HG03558 (cell line): ENCODE measurements around the gene DTNBP1.
A peak's percentile ranks its signal among the peaks of the same experiment; 100 is the strongest.

Experiments
- ATAC-seq: cut with Tn5 transposase; IDR thresholded peaks from one replicate; pipeline ENCODE4 v1.9.1; 2021; ENCODE audit warnings: moderate number of reproducible peaks; ENCODE audit not compliant: unreplicated experiment; ENCODE audit errors: extremely low read depth

DTNBP1 gene

DNA sequence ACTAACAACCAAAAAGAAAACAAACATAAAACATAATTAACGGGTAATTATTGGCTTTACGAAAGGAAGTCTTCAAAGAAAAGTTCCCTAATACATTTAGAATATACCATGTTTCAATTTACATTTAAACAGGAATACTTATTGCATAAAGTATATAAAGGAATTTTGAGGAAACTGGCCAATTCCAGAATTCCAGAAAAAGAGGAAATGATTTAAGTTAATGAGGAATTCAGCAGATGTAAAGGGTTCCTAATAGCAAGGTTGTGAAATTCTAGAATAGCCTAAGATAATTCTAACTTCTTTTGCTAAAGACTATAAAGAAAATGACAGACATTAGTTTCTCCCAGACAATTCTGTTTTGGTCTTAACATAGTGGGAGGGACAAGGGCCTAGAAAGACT, 35.0 kb downstream of the DTNBP1 start:
- no peak for ATAC-seq

DNA sequence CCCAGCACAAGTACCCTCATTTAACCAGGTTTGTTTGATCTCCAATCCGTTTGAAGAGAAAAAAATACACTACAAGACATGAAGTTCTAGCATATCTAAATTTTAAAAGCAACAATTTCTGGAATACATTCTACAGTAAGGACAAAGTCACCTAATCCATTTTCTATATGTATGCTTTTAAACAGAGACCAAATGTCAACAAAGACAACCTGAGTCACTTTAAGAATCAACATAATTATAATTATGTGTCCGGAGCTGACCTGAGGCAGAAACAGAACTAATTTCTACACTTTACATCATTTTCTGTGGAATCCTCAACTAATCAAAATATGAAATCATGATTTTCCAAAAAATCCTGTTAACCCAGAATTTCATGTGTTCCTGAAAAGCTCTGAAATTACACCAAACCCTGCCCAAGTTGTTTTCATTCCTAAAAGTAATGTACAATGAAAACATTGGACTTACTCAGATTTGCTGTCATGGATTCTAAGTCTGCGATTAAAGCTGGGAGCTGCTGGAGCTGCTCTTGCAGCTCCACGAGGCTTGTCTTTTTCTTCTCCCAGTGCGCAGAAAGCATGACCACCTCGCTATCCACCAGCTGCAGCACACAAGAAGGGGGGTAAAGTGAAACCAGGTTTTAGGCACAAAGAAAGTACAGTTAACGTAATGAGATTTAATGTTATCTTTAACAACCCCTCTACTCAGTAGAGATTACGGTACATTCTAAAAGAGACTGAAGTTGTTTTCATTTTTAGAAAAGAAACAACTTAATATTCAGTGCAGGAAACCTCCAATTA, 35.8 kb downstream of the DTNBP1 start:
- ATAC-seq: no peak

DNA sequence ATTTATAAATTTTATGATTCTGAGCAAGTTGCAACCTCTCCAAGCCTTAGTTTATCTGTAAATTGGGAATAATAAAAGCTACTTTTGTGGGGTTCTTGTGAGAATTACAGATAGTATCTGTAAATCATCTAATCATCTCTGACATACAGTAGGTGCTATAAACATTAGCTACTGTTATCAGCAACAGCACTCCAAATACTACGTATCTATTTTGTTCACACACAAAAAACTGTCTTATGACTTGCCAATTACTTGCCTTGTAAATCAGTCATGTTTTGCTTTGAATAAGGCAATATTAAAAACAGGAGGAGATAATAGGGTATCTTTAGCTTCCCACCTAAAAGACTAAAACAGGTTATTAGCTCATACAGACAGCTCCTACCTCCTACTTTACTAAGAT, 36.7 kb downstream of the DTNBP1 start:
- no peak for ATAC-seq

DNA sequence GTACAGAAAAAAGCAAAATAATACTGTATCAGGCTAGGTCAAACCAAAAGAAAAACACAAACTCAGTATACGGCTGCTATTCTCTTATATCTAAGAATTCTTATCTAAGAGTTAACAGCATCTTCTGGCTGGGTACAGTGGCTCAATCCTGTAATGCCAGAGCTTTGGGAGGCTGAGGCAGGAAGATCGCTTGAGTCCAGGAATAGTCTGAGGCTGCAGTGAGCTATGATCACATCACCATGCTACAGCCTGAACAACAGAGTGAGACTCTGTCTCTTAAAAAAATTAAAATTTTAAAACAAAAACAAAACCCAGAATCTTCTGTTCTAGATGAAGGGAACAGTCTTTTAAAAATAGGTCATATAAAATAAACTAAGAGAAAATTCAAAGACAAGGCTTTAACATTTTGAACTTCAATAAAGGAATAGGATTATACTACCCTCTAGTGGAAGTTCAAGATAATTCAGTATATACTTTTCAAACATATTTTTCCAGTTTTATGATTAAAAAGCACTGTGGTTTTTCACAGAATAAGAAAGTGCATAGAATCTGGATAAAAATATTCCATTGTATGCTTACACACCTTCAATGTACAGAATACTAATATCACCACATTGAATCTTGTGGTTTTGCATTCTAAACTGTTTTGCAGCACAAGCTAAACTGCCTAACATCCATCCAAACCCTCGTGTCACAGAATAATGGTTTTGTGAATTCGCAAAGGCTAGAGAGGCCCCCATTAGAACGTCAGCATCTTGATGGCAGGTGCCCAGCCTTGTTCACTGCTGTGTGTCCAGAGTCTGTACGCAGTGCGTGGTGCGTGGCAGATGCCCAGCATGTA, 39.3 kb downstream of the DTNBP1 start:
- ATAC-seq: no peak

DNA sequence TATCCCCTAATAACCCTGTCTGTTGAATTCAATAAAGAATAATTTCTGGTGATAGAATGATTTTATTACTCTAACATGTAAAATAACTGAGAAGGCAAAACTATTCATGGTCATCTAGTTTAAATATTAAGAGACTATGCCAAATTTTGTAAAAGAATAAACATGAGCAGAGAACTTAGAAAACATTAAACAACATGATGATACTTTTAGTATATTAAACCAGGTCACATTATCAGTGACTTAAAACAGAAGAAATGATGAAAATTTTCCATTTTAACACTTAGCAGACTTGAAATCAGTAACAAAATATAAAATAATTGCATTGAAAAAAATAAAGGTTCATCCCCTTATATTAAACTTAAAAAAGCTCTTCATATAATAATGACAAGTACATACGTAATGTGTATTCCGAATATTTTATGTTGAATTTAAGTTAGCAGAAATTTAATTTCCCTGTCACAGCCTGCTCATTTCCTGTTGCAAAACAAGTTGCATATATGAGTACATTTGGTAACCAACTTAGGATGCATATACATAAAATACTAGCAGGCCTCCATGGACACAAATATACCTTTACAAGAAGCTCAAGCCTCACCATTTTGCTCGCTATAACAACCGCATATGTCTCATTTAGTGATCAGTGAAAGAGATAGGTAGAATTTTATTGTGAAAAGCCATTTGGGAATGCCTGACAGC, 40.6 kb downstream of the DTNBP1 start:
- no peak for ATAC-seq

DNA sequence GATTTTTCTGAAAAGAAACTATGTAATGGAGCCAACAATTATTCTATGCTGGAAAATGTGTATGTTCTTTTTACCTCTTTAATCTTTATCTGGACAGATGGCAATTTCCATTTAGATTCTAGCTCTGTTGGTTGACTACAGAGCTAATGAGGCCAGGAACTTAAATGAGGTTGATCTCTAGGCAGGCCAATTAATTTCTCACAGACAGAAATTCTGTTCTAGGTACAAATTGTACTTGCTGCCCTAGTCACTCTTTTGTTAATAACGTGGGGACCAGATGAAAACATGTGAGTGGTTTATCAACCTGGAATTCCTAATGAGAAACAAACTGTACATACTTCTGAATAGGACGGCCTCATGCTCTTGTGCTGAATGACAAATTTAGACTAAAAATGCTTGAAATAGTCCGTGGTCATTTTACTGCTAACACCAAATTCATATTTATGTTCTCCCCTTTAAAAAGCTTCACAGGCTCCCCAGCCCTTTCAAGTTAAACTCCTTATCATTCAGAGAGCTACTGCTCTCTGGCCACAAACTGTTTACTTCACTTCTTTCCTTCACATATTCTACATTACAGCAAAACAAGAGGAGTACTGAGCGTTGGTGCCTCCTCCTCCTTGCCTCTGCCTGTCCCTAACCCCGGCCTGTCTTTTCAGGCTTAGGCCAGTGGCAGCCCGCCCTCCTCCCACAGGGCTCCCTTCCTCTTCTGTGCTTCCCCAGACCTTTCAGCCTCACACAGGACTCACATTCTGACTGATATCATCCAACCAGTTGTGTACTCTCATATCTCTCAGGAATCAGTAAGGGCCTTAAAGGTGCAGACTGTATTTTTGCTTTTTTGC, 41.4 kb downstream of the DTNBP1 start:
- peak; percentile 76 for ATAC-seq

DNA sequence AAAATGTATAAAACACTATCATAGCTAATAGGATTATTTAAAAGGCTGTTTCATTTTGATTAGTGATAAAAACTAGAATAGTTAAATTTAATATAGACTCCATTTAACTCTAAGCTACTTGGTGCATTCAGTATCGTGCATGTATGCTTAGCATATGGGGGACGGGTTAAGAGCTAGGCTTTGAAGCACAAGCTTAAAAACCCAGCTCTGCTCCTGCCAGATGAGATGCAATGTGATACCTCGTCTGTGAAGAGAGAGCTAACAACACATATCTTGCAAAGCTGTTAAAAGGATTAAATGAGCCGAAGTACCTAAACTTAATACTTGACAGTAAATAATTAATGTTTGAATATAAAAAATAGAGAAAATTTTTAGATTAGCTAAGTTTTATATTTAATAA, 42.2 kb downstream of the DTNBP1 start:
- ATAC-seq: no peak

DNA sequence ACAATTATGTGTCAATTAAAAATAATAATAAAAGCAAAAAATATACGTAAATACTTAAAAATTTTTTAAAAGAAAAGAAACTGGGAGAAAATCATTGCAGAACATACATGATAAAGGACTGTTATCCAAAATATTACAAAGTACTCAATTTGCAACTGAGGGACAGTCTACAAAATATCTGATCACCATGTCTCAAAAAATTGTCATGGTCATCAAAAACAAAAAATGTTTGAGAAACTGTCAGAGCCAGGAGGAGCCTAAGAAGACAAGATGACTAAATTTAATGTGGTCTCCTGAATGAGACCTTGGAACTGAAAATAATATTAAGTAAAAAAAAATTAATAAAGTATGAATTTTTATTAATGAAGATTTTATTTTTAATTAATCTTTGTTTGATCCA, 43.5 kb downstream of the DTNBP1 start:
- ATAC-seq: no peak

DNA sequence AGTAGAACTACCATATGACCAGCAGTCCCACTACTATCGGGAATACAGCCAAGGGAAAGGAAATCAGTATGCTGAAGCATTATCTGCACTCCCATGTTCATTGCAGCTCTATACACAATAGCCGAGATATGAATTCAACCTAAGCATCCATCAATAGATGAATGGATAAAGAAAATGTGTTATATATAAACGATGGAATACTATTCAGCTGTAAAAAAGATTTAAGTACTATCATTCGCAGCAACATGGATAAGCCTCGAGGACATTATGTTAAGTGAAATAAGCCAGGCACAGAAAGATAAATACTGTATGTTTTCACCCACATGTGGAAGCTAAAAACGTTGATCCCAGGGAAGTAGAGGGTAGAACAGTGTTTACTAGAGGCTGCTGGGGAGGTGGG, 44.1 kb downstream of the DTNBP1 start:
- no peak for ATAC-seq

DNA sequence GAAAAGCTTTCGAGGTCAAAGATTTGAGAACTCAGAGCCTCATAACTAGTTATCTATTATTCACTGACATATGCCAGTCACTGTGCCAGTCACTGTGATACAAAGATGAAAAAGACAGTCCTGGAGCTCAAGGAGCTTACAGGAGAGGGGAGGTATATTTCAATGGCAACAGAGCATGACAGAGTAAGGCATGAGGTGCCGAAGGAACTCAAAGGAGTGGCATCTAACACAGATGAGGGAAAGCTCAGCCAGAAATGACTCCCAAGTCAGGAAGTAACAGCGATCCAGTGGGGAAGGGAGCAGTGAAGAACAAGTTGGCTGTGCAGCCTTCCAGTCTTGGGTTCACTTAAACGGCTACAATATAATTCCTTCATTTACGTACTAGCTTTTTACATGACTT, 46.6 kb downstream of the DTNBP1 start:
- ATAC-seq: no peak

DNA sequence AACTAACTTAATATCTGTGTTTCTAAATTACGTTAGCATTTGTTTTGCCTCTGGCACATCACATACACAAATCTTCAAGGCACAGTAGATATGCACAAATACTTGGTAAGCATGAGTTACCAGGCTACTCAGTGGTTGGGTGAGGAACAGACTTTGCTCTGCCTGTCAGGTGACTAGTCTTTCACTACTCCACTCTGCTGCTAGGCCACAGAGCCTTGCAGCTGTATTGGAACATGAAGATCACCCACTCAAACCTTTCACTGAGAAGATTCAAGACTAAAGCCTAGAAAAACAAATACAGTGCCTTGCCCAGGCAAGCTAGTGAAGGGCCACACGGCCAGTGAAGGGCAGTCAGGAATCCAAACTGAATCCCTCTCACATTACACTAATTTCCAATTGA, 47.0 kb downstream of the DTNBP1 start:
- ATAC-seq: no peak

DNA sequence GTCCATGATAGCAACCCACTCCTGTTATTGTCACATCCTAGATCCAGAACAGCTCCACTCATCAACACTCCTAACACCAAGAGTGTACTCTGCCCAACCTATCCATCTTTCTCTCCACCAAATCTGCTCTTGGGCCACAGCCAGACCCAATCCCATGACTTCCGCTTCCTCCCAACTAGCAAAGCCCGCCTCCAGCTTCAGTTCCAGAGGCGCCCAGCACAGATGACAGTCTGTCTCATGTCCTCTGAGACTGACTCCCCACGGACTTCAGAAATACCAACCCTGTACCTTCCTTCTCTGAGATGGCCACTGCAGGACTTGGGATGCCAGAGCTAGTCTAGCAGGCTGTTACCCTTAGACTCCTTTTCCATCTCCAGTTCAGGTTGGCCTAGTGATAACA, 48.6 kb downstream of the DTNBP1 start:
- no peak for ATAC-seq

DNA sequence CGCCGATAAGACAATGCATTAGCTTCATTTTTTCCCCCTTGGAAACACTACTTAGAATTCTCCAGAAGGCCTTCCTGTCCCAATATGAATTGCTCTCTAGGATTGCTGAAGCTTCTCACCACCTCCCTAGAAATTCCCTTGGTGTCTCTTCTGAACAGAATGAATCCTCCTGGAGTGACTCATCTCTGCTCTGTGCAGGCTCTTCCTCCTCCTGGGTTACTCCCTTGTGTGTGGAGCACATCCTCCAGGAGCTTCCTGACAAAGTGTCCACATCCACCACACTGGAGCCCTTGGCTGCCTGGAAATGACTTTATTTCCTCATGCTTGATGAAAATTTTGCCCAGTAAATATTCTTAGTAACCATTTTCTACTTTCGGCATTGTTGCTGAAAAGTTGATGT, 54.4 kb downstream of the DTNBP1 start:
- ATAC-seq: no peak

DNA sequence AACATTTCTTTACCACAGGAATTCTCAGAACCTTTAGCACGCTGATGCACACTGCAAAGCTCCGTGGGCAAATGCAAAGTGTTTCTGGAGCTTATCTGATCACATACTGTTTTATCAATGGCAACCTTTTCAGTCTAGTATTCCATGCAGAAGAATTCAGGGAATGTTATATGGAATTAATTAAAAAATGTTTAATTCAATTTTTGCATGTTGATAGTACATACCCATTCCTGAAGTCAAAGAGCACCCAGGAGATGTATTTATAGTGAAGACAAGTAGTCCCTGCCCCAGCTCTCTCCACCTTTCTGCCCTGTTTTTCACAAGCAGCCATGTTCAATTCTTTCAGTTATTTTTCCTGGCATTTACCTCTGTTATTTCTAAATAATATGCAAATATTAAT, 55.2 kb downstream of the DTNBP1 start:
- no peak for ATAC-seq

DNA sequence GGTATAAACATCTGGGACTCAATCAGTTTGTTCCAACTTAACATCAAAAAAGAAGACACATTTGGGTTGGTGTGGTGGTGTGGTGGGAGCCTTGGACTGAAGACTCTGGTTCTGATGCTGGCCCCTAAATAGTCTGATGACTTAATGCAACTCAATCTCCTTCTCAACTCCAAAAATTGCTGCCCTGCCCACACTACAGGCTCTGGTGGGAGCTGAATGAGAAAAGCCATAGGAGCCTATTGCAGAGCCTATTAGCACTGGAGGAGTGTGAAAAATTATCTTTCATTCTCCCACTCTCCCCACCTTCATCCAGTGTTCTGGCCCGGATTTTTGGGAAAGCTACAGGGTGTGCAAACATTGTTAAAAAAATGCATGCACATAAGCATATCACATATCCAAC, 56.5 kb downstream of the DTNBP1 start:
- ATAC-seq: no peak

DNA sequence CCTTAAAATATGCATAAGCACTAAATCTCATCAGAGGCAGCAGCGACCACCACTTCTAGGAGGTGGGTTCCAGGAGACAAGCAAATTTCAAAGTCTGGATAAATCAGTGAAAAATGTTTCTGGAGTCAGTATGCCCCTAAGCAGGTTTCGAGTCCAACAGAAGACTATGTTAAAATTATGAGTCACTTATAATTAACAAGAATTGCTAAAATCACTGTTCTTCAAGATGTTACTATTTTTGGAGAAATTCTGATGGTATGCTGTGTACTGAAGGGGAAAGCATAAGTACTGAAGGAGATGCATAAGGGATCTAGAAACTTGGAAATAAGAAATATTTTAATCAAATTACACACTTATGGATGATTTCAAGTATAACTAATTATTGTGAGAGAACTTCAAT, 58.0 kb downstream of the DTNBP1 start:
- no peak for ATAC-seq

DNA sequence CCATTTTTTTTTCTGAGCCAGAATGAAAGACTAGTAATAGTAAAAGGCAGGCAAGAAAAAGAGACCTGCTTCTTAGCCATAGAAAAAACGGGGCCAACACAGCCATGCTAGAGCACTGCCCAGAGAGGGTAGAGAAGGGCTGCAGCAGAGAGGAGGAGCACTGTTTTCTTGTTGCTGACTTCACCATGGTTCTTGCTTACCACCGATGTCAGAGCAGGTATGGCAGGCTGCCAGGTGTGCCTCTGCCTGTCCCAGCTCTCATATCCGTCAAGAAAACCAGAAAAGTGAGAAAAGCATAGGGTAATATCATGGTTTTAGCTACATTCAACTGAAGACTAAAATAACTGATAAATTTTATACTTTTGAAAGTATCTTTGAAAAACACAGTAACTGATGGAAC, 60.7 kb downstream of the DTNBP1 start:
- ATAC-seq: no peak

DNA sequence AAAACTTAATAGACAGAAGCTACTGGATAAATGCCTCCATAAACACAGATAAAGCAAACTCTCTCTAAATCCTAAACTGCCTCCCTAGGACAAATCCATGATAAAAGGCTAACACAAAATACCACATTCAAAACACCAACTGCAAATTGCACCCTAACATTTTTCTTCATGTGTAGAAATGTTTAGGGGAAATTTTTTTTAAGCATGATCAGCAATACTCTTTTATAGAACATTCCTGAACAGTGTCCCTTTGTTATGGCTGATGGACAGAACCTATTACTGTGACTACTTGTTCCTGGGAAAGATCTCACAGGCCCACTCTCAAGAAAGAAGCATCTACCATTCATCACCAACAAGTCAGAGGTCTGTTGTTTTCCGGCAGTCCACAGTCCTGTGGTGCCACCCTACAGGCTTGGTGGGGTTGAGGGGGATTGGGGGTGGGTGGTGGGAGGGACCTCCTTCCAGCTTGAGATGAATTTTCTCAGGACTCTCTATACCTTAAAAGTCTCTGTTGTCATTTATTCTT, 64.5 kb downstream of the DTNBP1 start:
- ATAC-seq: no peak

DNA sequence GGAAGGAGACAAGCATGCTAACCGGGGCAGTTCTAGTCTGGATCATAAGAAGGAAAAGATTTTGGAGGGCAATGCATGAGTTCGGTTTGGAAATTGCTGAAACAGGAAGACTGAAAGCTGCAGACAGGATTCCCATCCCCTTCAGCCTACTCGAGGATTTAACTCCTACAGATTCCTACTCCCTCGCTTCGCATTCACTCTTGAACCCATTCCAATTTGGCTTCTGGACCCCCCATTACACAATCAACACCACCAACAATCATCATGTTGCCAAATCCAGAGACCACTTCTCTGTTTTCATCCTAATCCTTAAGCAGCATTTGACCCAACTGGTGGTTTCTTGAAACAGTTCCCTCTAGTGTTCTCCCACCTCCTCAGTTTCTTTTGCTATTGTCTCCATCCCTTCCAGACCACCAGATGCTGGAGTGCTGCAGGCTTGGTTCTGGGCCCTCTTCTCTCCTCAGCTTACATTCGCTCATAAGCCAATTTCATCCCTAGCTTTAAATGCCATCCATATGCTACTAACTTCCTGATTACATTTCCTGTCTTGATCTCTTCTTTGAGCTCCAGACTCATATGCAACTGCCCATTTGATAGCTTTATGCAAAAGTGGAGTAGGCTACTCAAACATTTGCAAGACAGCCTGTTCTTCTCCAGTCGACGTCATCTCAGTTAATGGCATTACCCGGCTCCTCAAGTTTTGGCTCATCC, 66.5 kb downstream of the DTNBP1 start:
- ATAC-seq: no peak
